Activated CD4-positive, alpha-beta memory T cell treated with anti-CD3 and anti-CD28 coated beads, Interleukin-2, amount 10 ng/mL, durations not matched to agents 7 days and 5 days (primary cell): Measurements from ENCODE around the gene MGAT5B. TPM values are rescaled to one million over a fixed set of nuclear protein-coding genes. Genes with fewer than 3 reads are reported as not detected.

Experiments used
- CTCF ChIA-PET: fragments of 350-600 bp; sonication (Branson Sonifier 250); formaldehyde crosslinking; loops from one replicate; lab custom pipeline; 2021; ENCODE audit warnings: antibody characterized with exemption, inconsistent platforms; lab: Charles Lee
- POLR2A ChIA-PET: fragments of 350-600 bp; sonication (Branson Sonifier 250); formaldehyde crosslinking; loops from one replicate; lab custom pipeline; 2021; ENCODE audit warnings: antibody characterized with exemption; lab: Charles Lee
- DNase-seq: peaks from one replicate; pipeline ENCODE4 v3.0.0-alpha.2; 2020
- H3K27ac Mint-ChIP-seq: one replicate; pipeline ENCODE4 v1.8.0; 2021; ENCODE audit warnings: mild to moderate bottlenecking, mixed read lengths
- H3K27me3 Mint-ChIP-seq: one replicate; pipeline ENCODE4 v1.8.0; 2021; ENCODE audit warnings: mixed read lengths
- H3K36me3 Mint-ChIP-seq: one replicate; pipeline ENCODE4 v1.8.0; 2021; ENCODE audit warnings: low read depth, mixed read lengths
- H3K4me1 Mint-ChIP-seq: one replicate; pipeline ENCODE4 v1.8.0; 2021; ENCODE audit warnings: mixed read lengths
- H3K4me3 Mint-ChIP-seq: one replicate; pipeline ENCODE4 v1.8.0; 2021; ENCODE audit warnings: mild to moderate bottlenecking, mixed read lengths
- H3K9me3 Mint-ChIP-seq: one replicate; pipeline ENCODE4 v1.8.0; 2021; ENCODE audit warnings: mixed read lengths
- total RNA-seq, 2 experiments: library from RNA; stranded (reverse); gene quantifications; one replicate each; pipeline ENCODE4 v1.2.3, GENCODE V29; 2021

The MGAT5B gene
- total RNA-seq, 2 experiments from 2014 or later = 0.08 to 0.13 TPM

- Mint-ChIP-seq H3K4me3 (no peak overlapping the region), H3K9me3 (peaks cover 16% of the 10 kb centered on the region), H3K27ac (no peak overlapping the region), H3K4me1 (peaks cover 7% of the 10 kb centered on the region), H3K36me3 (peaks cover 3% of the 10 kb centered on the region), H3K27me3 (peaks cover 16% of the 10 kb centered on the region)
- ChIA-PET POLR2A (no interaction called here), CTCF (interaction anchor here (2.7 kb wide), 1 partner anchor 184 kb away, joined by 11 read pairs; no protein-coding TSS in a partner anchor)
- DNase-seq = no peak
Observed at GRCh38 chr17:76872874-76873221, 4.6 kb downstream of the MGAT5B start.

- H3K9me3 Mint-ChIP-seq = peaks cover 16% of the 10 kb centered on the region
- ChIA-PET POLR2A (no interaction called here), CTCF (no interaction called here)
- H3K4me3 Mint-ChIP-seq = no peak overlapping the region
- H3K36me3 Mint-ChIP-seq = peaks cover 3% of the 10 kb centered on the region
- peaks cover 6% of the 10 kb centered on the region for H3K4me1 Mint-ChIP-seq
- no peak overlapping the region for H3K27ac Mint-ChIP-seq
- peaks cover 14% of the 10 kb centered on the region for H3K27me3 Mint-ChIP-seq
- no peak for DNase-seq
Observed at GRCh38 chr17:76873856-76874255, 5.7 kb downstream of the MGAT5B start.

GRCh38 chr17:76877437-76877836 lies 9.2 kb downstream of the MGAT5B start:
- no peak for DNase-seq
- ChIA-PET CTCF (no interaction called here), POLR2A (no interaction called here)
- peaks cover 3% of the 10 kb centered on the region for H3K36me3 Mint-ChIP-seq
- H3K4me3 Mint-ChIP-seq = no peak overlapping the region
- peaks cover 16% of the 10 kb centered on the region for H3K9me3 Mint-ChIP-seq
- H3K27ac Mint-ChIP-seq = no peak overlapping the region
- H3K4me1 Mint-ChIP-seq = peaks cover 3% of the 10 kb centered on the region
- H3K27me3 Mint-ChIP-seq = no peaks in the 10 kb centered on the region

GRCh38 chr17:76878568-76878967 lies 10.4 kb downstream of the MGAT5B start:
- H3K4me1 Mint-ChIP-seq = no peaks in the 10 kb centered on the region

GRCh38 chr17:76879254-76879653 lies 11.1 kb downstream of the MGAT5B start:
- peaks cover 3% of the 10 kb centered on the region for H3K36me3 Mint-ChIP-seq
- H3K4me3 Mint-ChIP-seq = no peak overlapping the region
- ChIA-PET POLR2A (no interaction called here), CTCF (no interaction called here)
- H3K27me3 Mint-ChIP-seq = no peaks in the 10 kb centered on the region
- no peaks in the 10 kb centered on the region for H3K4me1 Mint-ChIP-seq
- no peak overlapping the region for H3K27ac Mint-ChIP-seq
- peaks cover 12% of the 10 kb centered on the region for H3K9me3 Mint-ChIP-seq
- no peak for DNase-seq

More at GRCh38 chr17:76878568-76878967, 10.4 kb downstream of the MGAT5B start:
- H3K4me3 Mint-ChIP-seq = no peak overlapping the region
- CTCF ChIA-PET = no interaction called here
- POLR2A ChIA-PET = no interaction called here
- peaks cover 16% of the 10 kb centered on the region for H3K9me3 Mint-ChIP-seq
- peaks cover 3% of the 10 kb centered on the region for H3K36me3 Mint-ChIP-seq
- DNase-seq = no peak
- H3K27me3 Mint-ChIP-seq = no peaks in the 10 kb centered on the region
- no peak overlapping the region for H3K27ac Mint-ChIP-seq

GRCh38 chr17:76879691-76880090 lies 11.5 kb downstream of the MGAT5B start:
- Mint-ChIP-seq H3K36me3 (peaks cover 3% of the 10 kb centered on the region), H3K9me3 (peaks cover 10% of the 10 kb centered on the region), H3K4me3 (no peak overlapping the region), H3K4me1 (no peaks in the 10 kb centered on the region), H3K27me3 (no peaks in the 10 kb centered on the region), H3K27ac (no peak overlapping the region)
- no peak for DNase-seq
- CTCF ChIA-PET = no interaction called here
- POLR2A ChIA-PET = no interaction called here

- no peaks in the 10 kb centered on the region for H3K27me3 Mint-ChIP-seq
- CTCF ChIA-PET = no interaction called here
- POLR2A ChIA-PET = no interaction called here
Observed at GRCh38 chr17:76880268-76880667, 12.1 kb downstream of the MGAT5B start.

GRCh38 chr17:76880971-76881370 lies 12.8 kb downstream of the MGAT5B start:
- CTCF ChIA-PET = no interaction called here
- Mint-ChIP-seq H3K9me3 (no peaks in the 10 kb centered on the region), H3K4me3 (no peak overlapping the region), H3K27ac (no peak overlapping the region), H3K27me3 (no peaks in the 10 kb centered on the region), H3K36me3 (no peaks in the 10 kb centered on the region), H3K4me1 (no peaks in the 10 kb centered on the region)
- DNase-seq = no peak
- POLR2A ChIA-PET = no interaction called here

More at GRCh38 chr17:76880268-76880667, 12.1 kb downstream of the MGAT5B start:
- Mint-ChIP-seq H3K4me1 (no peaks in the 10 kb centered on the region), H3K27ac (no peak overlapping the region), H3K36me3 (peaks cover 3% of the 10 kb centered on the region), H3K9me3 (peaks cover 5% of the 10 kb centered on the region), H3K4me3 (no peak overlapping the region)
- no peak for DNase-seq

- H3K4me3 Mint-ChIP-seq = no peak overlapping the region
- ChIA-PET CTCF (no interaction called here), POLR2A (no interaction called here)
- H3K9me3 Mint-ChIP-seq = no peaks in the 10 kb centered on the region
- no peaks in the 10 kb centered on the region for H3K27me3 Mint-ChIP-seq
- no peaks in the 10 kb centered on the region for H3K36me3 Mint-ChIP-seq
- no peak overlapping the region for H3K27ac Mint-ChIP-seq
- H3K4me1 Mint-ChIP-seq = no peaks in the 10 kb centered on the region
- no peak for DNase-seq
Observed at GRCh38 chr17:76881408-76881807, 13.2 kb downstream of the MGAT5B start.

GRCh38 chr17:76881966-76882365 lies 13.8 kb downstream of the MGAT5B start:
- ChIA-PET POLR2A (no interaction called here), CTCF (no interaction called here)
- no peaks in the 10 kb centered on the region for H3K27me3 Mint-ChIP-seq
- H3K4me1 Mint-ChIP-seq = no peaks in the 10 kb centered on the region
- no peak overlapping the region for H3K27ac Mint-ChIP-seq
- H3K4me3 Mint-ChIP-seq = no peak overlapping the region
- H3K9me3 Mint-ChIP-seq = no peaks in the 10 kb centered on the region
- H3K36me3 Mint-ChIP-seq = no peaks in the 10 kb centered on the region
- DNase-seq = no peak

GRCh38 chr17:76883744-76884525 lies 15.7 kb downstream of the MGAT5B start:
- Mint-ChIP-seq H3K36me3 (no peaks in the 10 kb centered on the region), H3K27me3 (no peaks in the 10 kb centered on the region), H3K4me3 (no peak overlapping the region), H3K9me3 (no peaks in the 10 kb centered on the region), H3K27ac (no peak overlapping the region), H3K4me1 (no peaks in the 10 kb centered on the region)
- no peak for DNase-seq
- ChIA-PET POLR2A (no interaction called here), CTCF (no interaction called here)

- Mint-ChIP-seq H3K9me3 (no peaks in the 10 kb centered on the region), H3K27me3 (no peaks in the 10 kb centered on the region), H3K4me1 (no peaks in the 10 kb centered on the region), H3K27ac (no peak overlapping the region), H3K4me3 (no peak overlapping the region), H3K36me3 (no peaks in the 10 kb centered on the region)
- ChIA-PET CTCF (no interaction called here), POLR2A (no interaction called here)
- DNase-seq = no peak
Observed at GRCh38 chr17:76884995-76885893, 17.0 kb downstream of the MGAT5B start.

GRCh38 chr17:76885894-76886290 lies 17.7 kb downstream of the MGAT5B start:
- ChIA-PET CTCF (no interaction called here), POLR2A (no interaction called here)
- Mint-ChIP-seq H3K36me3 (no peaks in the 10 kb centered on the region), H3K9me3 (no peaks in the 10 kb centered on the region), H3K4me3 (no peak overlapping the region), H3K4me1 (no peaks in the 10 kb centered on the region), H3K27ac (no peak overlapping the region), H3K27me3 (no peaks in the 10 kb centered on the region)
- DNase-seq = no peak
